ENCODE data around the gene TBC1D14.

TBC1D14 gene

DNA sequence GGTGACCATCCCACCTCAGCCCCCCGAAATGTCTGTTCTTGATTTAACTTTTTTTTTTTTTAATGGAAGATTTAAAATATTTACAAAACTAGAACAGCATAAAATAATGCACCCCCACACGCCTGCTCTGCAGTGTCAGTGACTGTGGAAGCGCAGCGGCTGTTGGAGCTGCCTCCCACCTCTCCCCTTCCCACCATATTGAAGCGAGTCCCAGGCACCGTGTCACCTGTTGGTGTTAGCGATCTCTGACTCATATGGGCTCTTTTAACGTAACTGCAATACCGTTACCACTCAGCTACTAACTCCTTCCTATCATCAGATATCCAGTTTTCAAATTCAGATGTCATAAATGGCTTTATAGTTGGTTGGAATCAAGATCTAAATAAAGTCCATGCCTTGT, 116.5 kb downstream of the TBC1D14 start:
- DNase-seq: no peak

DNA sequence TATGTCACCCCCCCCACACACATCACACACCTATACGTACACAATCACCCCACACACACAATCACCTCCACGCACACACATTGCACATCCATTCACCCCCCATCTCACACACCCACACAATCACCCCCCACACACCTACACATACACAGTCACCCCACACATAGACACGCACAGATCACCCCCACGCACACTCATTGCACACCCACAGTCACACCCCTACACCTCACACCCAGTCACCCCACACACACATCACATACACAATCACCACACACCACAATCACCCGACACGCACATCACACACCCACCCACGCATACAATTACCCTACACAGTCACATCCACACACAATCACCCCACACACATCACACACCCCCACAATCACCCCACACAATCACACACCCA, 117.7 kb downstream of the TBC1D14 start:
- no peak for DNase-seq

DNA sequence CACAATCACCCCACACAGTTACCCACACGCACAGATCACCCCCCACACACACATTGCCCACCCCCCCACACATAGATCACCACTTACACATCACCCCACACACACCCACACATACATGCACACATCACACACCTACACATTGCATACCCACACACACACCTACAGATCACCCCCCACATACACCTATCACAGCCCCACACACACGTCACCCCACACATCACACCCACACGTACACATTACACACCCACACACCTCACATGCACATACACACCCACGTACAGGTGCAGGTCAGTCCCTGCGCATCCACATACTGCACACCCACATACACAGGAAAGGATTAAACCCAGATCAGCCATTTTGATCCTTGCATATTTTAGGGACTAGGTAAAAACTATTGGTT, 118.3 kb downstream of the TBC1D14 start:
- no peak for DNase-seq

DNA sequence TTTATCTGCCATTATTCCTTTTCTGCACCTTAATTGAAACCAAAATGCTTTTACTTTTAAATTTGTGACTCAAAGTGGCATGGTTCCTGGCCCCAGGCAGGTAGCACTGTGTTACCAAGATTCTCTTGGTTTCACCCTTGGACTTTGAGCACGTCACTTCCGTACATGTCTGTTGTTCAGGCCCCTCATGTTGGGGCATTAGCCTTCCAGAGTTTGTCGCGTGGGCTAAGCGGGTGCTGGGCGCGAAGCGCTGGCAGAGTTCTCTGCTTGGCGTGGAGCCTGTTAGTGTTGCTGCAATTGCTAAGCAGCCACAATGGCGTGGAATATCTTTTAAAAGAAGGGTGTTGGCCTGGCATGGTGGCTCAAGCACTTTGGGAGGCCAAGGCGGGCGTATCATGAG, 119.6 kb downstream of the TBC1D14 start:
- no peak for DNase-seq

DNA sequence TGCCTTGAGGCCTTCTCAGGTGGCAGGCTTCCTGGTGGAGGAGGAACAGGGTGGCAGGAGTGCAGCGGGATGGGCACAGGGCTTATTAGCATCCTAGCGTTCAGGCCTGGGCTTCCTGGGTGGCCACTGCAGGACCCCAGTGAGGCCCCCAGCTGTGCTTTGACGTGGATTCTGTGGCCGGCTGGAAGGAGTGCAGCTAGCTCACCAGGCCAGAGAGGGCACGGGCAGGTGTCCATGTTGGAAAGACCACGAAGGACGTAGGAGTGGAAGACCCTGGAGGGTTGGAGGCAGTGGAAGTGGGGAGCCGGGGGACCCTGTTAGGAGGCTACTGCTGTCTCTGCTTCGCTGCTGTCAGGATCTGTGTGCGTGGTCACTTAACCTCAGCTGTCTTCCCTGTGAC, 120.3 kb downstream of the TBC1D14 start:
- no peak for DNase-seq

DNA sequence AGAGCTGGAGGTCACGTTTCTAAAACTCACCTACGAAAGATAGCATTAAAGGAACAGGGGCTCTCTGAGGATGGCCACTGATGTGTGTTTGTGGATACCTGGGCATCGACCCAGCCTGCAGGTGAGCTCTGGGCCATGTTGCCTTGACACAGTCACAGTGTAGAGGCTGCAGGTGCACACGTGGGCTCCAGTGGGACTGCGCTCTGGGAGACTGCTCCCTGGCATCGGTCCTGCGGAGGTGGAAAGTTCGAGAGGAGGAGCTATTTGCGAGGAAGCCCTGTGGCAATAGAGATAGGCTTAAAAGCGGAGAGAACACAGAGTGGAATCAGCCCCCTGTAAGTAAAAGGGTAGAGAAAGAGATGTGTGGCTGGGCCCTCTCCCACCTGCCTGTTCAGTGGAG, 121.2 kb downstream of the TBC1D14 start:
- no peak for DNase-seq

DNA sequence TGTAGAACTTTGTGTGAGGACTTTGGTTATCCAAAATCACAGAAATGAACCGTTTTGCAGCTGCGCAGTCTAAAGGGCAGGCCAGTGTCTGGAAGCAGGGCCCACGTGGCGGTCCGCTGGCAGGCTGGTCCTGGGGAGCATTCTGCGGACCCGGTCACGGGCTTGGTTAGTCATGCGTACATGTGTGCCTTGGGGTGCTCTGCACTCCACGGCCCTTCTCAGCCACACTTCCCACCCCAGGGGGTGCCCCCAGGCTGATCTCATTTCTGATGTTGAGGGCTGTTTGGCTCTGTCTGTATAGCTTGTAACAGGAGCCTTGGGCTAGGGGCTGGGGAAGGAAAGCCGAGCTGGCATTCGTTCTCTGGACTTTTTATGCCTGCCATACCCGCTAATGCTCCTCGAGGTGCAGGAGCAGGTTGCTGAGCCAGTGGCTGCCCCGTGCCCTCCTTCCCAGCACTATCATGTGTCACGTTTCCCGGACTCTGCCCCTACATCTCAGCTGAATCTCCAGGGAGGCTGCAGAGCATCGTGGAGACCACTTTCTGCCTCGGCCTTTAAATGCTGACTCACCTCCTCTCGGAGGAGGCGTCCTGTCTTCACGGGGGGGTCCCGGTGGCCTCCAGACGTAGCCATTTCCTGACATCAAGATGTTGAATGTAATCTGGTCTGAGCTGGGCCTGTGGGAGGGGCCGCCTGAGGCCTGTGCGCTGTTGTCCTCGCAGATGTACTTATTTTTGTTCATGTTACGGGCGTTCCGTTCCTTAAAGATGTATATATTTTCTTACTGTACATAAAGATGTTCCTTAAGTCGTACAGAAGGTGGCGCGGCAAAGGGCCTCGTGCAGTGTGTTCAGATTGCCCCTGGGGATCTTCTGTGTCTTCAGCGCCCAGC, 122.2 kb downstream of the TBC1D14 start:
- no peak for DNase-seq

DNA sequence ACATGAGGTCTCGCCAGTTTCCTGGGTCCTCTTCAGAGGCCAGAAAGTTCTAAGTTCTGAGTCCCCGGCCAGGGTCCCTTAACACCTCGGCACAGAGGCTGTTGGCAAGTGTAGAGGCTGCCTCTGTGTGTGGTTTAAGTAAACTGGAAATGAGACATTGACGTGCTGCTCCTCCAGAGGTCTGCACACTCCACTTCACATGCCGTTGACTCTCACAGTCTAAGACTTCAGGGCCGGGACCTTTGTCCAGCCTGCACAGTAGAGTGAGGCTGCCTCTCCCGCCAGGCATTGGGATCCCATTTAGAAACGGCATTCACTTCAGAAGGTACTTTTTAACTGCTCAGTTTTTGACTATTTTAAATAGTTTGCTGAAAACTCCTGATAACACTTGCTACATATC, 123.0 kb downstream of the TBC1D14 start:
- DNase-seq: no peak

DNA sequence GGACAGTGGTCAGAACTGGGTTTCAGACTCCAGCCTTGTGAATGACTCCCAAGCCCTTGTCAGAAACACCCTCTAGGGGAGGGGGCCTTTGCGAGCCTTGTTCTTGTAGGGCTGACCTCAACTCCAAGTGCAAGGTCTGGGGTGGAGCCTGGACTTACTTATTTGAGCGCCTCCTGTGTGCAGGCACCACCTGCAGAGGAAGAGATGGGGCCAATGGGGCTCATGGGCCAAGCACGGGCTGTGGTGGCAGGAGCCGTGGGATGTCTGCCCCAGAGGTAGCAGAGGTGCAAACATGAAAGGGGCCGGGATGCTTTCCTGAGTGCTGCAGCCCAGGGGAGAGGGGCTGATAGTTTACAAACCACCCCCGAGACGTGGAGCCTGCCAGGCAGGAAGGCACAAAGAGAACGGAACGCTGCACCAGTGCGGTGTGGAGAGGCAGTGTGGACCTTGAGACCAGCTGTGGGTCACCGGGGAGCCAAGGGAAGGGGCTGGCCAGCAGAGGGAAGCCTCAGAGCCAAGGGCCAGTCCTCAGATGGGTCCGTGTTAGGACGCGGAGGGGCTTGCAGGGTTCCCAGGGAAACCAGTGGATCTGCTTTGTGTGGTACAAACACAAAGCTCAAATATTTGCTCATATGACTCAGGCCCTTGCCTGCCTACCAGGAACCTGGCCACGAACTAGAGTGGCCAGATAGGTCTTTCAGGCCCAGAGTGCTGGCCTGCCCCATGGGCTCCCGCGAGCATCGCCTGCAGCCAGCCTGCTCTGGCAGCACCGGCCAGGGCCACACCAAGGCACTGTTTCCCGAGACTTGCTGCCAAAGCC, 124.8 kb downstream of the TBC1D14 start:
- no peak for DNase-seq

DNA sequence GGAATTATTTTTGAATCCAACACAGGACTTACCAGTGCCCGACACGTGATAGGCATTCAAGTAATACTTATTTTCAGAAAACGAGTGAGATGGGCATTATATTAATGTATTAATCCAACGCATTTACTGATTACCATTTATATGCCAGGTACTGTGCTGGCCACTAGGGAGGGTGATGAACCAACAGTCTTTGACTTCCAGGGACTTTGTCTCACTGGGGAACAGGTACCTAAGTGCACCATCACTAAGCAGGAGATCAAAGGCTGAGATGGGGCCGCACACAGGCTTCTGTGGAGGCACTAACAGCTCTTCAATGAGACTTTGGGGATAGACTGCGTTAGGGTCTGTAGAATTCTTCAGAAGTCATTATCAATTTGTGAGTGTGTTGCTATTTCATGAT, 127.8 kb downstream of the TBC1D14 start:
- DNase-seq: no peak

DNA sequence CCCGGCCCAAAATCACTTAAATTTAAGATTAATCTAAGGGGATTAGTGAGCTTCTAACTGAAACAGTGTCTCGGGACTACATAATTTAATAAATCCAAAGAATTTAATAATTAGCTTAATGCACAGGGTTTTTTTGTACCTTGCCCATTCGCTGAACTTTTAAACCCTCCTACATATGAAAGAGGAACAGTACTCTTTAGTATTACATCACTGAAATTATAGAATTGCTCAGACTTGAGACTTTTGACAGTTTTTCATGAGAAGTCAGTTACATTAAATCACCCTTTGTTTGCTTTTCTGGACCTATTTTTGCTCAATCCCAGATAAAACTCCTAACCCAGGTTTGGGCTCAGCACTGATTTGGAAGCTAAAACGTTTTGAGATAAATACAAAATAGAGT, 131.1 kb downstream of the TBC1D14 start:
- DNase-seq: no peak

DNA sequence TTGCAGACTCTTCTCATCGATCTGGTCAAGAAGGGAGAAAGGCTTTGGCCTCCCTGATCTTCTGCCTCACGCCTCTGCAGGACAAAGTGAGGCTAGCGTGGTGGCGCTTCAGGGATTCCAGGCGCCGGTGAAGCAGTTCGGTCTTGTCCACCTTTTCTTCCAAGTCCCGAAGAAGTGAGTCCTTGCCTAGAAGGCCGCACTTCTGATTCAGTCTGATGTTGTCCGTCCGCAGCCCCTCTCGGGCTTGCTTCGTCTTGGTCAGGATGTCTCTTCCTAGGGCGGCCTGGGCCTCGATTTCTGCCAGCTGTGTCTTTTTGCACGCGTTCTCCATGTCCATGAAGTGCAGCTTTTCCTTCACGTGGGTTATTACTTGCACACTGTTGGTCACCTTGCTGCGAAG, 131.6 kb downstream of the TBC1D14 start:
- no peak for DNase-seq

DNA sequence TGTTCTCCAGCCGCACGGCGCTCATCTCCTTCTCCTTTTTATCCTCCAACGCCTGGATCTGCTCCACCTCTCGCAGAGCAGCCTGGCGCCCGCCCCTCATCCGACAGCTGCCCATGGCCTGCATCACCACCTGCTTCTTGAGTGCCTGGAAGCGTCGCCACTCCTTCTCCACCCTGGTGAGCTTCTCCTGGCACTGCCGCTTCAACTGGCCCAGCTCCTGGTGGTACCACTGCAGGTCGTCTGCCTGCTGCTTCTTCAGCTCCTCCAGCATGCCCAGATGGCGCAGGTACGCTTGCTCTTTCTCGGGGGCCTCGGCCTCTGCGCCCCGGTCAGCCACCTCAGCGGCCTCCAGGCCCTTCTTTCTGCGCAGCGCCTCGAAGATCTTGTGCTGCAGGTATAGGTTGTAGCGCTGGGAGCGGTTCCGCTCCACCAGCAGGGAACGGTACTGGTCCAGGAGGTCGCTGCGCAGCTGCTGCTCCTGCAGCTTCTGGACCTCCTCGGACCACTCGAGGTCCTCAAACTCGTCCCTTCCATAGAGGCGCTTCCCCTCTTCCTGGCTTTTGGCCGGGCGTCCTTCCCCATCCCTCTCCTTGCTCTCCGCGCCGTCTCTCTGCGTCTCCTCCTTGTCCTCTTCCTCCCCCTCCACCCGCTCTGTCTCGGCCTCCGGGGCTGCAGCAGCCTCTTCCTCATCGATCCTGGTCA, 132.3 kb downstream of the TBC1D14 start:
- DNase-seq: peak in 1 of 2 experiments; percentile 12

DNA sequence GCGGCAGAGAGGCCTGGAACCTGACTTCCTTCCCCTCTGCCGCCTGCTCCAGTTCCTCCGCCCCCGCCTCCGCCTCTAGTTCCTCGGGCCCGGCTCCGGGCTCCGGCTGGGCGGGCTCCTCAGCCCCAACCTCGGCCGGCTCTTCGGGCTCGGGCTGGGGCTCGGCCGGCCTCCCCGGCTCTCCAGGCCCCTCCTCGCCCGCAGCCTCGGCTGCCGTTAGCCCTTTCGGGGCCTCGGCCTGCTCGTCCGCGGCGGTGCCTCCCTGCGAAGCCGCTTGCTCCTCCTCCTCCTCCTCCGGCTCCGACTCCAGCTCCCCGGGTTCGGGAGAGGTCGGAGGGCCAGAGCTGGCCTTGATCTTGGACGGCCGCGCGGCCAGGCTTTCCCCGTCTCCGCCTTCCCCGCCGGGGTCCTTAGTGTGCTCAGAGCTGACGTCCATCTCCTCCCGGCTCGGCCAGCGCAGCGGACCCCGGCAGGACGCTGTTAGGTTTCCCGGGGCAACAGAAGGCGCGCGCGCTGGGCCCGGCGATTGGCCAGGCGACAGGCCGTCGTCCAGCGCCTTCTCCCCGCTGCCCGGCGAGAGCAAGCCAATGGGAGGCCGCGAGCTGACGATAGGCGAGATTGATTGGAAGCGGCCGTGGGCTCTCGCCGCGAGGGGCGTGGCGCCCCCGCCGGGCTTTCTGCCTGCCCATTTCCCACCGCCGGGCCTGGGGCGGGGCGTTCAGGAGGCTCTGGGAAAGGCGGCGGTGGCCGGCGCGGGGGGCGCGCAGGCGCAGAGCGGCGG, 133.1 kb downstream of the TBC1D14 start:
- peak; percentile 78 to 90 for DNase-seq

DNA sequence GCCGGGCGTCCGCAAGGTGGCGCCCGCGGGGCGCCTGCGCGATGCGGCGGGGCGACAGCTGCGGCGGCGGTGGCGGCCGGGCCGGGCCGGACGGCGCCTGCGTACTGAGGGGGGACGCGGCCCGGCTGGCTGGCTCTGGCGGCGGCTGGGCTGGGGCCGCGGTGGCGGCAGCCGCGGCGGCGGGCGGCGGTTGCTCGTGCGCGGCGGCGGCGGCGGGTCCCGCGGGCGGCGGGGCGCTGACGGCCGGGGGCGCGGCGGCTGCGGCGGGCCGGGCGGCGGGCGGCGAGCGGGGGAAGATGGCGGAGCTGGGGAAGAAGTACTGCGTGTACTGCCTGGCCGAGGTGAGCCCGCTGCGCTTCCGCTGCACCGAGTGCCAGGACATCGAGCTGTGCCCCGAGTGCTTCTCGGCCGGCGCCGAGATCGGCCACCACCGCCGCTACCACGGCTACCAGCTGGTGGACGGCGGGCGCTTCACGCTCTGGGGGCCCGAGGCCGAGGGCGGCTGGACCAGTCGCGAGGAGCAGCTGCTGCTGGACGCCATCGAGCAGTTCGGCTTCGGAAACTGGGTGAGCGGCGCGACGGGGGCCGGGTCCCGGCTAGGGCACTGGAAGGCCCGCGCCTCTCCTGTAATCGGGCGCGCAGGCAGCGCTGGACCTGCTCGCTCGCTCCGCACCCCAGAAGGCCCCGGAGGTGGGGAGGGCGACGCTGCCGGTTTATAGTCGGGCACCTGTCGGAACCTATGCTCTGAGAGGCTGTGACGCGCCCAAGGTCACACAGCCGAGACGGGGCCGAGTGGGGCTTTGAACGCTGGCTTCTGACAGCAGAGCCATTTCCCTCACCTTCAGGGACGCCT, 133.9 kb downstream of the TBC1D14 start, which contains the start of gene TADA2B:
TSS of gene TADA2B (plus strand) at position 89 of the 853 bp plus-strand sequence. CDS start at position 297, 208 bp downstream.
- DNase-seq: no peak

DNA sequence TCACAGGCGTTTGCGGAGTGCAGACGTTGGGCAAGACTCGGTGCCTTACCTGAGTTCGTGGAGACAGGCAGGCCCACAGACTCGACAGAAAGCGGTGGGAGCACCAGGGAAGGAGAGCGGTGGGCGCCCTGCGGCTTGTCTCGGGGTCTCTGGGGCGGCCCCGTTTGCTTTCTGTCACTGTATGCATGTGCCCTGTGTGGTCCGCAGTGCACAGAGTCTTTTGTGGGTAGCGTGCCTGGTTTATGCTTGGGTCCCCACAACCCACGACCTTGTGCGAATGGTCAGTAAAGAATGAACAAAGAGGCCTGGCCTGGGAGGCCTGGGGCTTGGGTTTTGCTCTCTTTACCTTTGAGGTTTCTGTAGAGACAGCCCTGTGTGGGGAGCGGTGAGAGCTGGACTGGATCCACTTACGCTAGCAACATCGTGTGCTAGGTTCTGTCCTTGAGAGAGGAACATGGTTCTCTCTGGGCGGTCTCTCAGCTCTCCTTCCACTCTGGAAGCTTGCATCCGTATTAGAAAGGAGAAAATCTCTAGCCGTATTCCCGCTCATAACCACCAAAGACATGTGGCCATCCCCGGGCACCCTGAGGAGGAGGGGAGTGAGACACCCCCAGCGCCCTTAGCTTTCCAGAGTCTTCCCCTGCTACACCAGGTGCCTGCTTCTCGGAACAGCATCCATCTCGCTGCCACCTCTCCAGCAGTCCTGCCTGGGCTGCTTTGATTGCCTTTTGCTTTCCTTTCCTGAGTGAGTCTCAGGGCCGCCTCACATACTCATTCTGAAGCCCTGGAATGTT, 134.7 kb downstream of the TBC1D14 start:
- no peak for DNase-seq

DNA sequence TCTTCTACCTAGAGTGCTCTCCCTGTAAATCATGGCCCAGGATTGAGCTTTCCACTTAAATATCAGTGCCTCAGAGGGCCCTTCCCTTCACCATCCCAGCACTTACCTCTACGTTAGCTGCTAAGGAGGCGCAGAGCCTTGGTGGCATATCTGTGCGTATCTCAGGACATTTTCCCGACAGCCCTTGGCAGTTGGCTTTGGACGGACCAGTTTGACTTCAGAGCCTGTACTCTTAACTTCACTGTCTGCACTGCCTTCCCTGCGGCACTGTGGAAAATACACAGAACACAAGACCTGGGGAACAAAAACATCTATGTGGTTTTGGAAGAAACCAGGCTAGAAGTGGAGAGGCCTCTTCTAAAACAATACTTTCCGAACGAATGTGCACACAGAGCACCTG, 135.9 kb downstream of the TBC1D14 start:
- no peak for DNase-seq

DNA sequence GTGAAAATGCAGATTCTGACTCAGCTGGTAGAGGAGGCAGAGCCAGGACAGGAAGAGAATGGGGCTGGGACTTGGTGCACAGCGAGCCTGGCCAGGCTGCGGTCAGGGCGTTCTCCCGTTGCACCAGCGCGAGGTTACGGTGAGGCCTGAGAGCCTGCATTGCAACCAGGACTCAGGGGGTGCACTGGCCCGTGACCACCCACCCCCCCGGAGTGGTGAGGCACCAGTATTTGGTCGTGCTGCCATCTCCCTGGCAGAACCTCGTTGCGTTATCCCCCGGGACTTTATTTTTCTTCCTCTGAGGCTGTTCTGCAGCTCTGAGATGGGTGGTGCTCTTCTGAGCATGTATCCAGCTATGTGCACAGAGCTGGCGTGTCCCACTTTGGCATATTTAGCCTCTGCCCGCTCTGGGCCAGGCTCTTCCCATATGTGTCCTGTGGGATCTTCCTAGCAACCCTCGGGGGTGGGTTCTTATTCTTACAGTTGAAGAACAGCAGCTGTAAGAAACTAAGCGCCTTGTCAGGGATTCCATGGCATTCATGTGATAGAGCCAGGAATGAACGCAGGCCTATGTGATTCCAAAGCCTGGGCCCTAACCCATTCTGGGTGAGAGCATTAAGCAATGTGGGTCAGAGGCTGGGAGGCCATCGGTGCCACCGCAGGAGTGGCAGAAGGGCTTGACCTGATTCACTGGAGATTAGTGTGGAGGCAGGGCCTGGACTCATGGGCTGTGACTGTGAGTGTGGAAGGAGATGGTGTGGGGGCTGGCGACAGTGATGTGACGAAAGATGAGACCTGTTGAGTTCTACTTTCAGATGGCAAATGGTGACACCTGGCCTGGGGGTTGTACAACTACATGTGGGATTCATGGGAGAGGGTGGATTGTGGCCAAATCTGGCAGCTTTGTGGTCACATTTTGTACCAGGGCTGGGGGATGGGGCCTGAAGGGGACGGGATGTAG, 136.6 kb downstream of the TBC1D14 start:
- no peak for DNase-seq

DNA sequence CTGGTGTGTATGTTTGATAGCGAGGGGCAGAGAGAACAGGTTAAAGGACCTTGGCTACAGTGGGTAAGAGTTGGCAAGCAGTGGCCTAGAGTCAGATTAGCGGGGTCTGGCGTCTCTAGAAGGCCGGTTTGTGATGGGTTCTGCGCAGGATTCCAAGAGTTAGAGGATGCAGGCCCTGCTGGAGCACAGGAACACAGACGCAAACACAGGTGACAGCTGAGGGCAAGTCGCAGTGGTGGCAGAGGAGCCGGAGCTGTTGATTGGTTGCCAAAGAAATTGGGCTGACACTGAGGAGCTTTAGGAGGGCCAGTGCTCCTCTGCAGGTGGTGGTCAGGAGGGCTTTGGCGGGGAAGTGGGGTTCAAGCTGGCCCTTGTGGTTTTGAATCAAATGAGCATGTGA, 137.3 kb downstream of the TBC1D14 start:
- DNase-seq: no peak

Measured in cerebellar nuclear complex (tissue), 1 donor.